Stimulated activated CD8-positive, alpha-beta memory T cell treated with anti-CD3 and anti-CD28 coated beads, Interleukin-4, amount 100 ng/mL, for 1 hour (primary cell): ENCODE results near the gene MAF.

ENCODE experiments used
- DNase-seq, 2 donors: peaks; one replicate each; pipeline ENCODE4 v3.0.0-alpha.2; 2020; ENCODE audit warnings: low read depth in 2 of 2, low spot score in 1 of 2

The MAF gene

DNA sequence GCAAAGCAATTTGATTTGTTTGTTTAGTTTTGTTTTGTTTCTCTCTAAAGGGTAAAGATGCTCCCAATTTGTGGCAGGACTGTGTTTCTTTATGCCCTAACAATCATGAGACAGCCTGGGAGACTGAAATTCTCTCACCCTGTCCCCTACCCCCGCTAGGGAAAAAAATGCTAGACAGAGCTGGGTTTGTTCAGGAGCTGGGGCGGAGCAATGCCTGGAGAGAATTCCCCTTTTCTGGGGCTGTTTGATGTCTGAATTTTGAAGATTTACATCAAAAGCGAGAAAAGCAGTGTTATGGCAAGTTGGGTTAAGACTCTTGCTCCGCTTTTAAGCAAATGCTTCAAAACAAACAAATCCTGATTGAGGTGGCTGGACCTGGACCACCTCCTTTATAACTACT, 8.4 kb downstream of the MAF start:
- no peak for DNase-seq

DNA sequence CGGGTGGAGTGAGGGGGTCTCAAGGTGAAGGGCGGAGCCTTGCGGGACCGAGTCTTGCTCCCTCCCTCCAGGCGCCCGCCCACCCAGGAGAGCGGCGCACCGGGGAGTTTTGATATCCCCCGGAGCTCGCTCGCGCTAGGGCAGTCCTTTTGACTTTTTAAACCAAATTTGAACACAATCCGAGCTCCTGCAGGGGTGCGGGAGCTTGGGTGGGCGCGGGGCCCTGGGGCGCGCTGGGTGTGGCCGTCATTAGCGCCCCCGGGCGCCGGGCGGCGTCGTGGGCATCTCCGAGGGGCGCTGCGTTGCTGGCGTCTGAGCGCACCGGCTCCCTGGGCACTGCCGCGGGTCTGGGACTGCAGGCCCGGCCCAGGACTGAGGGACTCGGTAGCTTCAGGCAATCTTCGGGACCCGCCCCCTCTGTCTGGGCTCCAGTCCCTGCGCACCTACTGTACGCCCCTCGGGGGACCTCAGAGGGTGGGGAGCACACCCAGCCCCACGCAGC, 10.9 kb downstream of the MAF start:
- DNase-seq: no peak

DNA sequence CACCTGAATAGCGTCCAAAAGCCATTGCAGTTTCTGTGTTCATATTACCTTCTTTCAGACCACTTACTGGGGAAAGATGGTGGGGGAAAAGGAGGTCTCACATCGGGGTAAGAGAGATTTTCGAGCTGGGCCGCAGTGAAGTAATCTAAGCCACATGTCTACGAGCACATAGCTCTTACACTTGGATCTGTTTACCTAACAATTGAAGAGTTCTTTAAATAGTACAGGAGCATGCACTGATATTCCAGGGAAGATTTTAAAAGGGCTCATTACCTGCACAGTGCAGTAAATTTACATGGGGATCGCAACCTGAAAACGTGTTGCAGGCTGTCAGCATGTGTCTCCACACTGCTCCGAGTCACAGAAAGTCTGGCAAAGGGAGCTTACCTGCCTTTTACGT, 12.6 kb downstream of the MAF start:
- no peak for DNase-seq

DNA sequence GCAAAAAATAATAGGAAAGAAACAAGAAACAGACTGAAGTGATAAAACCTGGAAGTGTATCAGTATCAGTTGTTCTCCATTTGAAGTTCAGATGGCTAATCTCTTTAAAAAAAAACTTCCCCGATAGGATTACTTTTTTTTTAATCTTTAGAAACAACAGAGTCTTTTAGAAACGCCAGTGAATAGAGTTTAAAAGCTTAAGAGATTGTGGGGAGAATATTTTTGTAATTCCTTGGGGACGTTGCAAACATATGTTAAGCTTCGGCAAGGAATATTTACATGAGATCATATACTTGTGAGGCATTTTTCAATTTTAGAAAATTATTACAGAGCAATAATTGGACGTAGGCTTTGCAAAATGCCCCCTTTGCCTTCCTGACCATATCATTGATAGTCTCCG, 13.2 kb downstream of the MAF start:
- no peak for DNase-seq

DNA sequence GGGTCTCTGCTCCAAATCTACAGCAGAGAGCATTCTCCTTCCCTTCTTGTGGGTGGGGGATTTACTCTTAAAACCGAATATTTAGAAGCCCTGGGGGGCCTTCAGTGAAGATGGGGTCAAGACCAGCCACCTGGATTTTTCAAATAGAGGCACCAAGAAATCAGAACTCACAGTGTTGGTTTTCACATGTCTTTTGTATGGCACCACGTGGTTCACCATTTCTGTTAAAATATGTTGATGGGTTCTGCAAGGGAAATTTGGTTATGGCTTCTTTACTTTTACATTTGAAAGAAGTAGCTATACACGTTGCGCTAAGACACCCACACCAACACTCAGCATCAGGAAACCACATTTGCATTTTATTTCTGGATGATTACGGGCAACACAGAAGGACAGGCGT, 17.7 kb downstream of the MAF start:
- DNase-seq: no peak

DNA sequence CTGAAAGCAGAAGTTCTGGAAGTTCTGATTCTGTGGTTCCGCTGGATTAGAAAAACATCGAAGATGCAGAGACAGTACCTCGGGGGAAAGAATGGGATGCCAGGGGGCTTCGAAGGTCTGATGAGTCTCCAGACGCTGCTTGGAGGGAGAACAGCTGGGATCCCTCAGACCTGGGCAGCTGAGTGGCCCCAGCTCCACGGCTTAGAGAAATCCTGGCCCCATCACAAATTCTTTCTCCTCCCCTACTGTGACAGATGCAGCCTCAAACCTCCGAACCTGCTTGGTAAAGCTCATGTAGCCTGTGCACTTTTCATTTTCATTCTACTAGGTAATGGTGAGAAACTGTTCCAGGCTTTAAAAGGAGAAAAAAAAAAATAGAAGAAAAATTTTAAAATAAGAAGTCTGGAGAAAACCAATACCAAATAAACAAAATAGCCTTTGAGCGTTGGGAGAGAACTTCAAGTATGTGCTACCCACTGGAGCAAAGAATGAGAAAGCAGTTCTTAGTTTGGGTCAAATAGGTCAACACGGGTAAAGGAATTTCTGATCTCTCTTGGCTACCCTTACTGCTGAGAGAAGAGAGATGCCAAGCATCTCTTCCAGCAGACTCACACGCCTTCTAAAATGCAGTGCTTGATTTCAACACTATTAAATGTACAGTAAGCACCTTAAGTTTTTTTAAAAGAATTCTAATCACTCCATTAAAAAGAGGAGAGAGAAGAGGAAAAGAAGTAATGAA, 19.9 kb downstream of the MAF start:
- no peak for DNase-seq

DNA sequence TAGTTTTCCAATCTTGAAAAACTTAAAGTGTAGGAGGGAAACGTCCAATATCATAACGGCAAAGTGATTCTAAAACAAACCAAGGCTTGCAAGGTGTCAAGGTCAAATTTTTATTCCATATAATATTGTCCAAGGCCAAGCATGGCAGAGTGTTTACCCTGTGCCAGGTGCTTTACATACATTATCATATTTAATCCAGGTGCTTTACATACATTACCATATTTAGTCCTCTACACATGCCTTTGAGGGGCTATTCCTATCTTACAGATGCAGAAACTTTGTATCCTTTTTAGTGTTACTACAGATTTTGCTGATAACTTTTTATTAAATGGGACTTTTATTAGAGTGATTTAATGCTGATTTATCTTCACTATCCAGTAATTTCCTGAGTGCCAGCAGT, 23.9 kb downstream of the MAF start:
- DNase-seq: no peak

DNA sequence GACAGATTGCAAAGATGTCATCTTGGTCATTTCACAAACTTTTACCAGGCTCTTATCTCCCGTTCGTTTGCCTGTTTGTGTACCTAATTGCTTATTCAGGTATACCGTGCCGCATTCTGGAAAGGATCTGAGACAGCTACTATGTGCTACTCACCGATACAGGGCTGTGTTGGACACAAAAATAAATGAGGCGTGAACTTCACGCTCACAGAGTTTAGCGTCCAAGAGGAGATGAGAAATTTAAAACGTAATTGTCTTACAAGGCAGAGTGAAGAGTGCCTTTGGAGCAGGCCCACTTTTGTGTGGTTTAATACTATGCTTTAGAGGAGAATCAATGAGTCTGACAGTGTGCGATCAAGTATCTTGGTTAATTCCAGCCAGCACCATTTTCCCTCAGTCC, 26.7 kb downstream of the MAF start:
- no peak for DNase-seq

DNA sequence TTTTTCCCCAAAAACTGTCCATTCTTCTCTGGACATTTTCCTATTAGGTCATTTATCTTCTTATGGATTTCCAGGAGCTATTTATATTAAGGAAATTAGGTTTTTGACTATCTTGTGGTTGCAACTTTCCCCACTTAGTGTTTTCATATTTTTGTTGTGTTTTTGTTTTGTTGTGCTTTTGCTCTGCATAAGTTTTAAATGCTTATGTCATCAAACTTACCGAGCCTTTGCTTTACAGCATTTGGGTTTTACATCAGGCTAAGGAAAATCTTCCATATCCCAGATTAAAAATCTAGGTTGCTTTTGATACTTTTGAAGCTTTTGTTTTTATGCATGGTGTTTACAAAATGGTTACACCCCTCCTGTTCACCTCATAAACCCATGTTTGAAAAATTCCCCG, 27.5 kb downstream of the MAF start:
- DNase-seq: no peak

DNA sequence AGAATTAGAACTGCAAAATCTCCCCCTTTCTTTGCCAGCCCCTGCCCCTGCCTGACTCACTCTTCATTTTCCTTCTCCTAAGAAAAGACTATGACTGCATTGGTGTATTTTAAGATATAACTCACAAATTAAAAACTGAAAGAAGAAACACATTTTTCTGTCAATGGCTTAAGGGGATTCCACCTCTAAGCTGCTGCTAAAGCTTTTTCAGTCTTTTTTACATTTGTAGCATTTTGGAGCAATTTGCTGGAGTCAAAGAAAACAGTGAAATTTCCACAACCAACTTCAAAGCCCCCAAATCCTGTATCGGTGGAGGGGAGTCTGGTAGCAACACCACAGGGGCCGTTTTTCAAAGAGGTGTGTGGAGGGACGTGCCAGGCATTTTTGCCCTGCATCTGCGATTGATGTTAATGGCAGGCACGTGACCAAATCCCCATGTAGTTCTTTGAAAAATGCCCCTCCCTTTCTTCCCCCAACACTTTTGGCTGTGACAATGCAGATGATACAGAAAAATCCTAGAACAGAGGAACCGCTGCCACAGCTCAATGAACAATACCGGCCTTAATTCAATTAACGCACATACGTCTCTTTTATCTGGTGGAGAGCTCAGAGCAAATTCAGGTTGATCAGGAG, 28.5 kb downstream of the MAF start:
- no peak for DNase-seq

DNA sequence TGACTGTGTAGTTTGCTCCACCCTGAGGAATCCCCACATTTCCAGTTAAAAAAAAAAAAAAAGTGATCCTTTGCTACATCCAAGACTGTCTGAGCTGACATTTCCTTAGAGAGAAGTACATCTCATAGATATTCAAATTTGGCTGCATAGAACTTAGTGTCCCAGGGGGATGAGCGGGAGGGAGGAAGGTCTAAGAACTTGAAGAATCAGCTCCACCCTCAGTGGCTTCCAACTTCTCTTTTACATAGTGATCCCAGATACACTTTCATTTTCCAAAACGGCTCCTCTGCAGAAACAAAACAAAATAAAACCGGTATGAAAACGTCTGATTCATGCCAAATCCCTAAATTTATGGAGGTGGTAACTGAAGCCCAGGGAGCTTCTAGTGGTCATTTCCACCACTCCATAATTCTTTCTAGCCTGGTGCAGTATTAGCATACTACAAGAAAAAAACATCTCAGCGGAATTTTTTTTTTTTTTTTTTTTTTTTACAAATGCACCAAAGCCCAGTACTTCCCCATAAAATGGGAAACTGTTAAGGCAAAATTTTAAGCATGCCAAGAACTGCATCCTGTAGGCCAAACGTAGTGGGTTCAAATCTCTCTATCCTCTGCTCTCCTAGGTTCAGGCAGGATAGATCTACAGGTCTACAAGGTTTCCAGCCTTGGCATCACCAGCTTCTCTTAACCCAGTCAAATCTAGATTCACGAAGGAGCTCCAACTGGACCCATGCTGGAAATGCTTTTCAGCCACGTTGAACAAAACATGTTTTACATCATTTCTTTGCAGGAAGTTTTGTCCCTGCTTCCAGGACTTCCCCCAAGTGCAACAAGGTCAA, 29.3 kb downstream of the MAF start:
- DNase-seq: no peak

DNA sequence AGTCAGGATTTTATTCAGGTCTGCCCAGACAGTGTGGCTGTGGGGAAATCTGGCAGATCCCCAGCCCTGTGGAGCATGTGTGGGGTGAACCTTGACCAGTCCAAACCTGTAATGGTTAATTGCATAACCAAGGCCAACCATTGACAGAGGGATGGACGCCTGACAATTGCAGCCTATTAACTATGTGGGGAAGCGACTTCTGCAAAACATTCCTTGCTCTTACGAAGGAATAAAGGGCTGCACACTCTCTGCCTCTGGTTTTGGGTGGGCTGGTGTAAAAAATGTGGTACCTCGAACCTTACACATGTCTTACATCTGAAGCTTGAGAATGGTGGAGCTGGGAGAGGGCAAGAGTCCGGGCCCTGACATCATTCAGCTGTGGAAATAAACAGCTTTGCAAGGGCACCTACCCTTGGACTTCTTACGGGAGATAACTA, 35.8 kb downstream of the MAF start:
- no peak for DNase-seq

DNA sequence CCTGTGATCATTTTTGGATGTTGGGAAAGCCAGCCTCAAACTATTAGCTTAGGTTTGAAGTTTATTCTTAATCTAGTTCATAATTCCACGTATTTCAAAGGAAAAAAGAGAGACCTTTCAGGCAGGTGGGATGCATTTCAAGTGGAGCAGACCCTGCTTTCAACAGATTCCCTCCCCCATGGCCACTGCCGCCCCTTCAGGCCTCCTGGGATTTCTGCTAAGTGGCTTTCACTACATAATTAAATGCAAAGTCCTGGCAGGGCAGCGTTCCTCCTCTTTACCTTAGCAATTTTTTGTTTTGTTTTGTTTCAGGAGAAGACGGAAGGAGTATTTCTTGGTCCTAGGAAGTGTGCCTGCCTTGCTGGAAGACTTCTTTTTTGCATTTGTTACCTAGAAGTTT, 36.6 kb downstream of the MAF start:
- no peak for DNase-seq

DNA sequence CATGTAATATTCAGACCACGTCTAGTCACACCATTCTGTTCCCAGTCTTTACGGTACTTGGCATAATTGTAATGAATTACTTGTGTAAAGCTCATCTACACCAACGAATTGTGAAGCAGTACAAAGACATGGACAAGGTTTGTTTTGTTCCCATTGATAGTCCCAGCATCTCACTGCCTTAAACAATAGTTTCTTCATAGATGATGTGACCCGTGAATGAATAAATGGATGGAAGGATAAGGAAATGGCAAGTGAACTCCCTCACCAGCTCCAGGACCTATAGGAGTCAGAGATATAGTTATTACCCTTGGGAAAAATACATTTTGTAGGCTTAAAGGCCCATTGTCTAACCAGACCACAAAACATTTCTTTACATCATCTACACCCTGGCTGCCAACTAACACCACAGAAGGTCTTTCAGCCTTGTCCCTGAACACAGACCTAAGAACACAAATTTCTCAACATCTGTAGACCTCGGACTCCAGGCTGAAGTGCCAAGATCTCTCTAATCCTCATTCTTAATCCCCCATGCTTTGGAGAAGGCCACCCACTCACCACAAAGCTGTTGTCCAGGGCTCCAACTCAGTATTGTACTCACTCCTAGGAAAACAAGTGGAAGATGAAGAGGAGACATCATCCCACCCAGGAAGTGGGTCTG, 38.2 kb downstream of the MAF start:
- no peak for DNase-seq

DNA sequence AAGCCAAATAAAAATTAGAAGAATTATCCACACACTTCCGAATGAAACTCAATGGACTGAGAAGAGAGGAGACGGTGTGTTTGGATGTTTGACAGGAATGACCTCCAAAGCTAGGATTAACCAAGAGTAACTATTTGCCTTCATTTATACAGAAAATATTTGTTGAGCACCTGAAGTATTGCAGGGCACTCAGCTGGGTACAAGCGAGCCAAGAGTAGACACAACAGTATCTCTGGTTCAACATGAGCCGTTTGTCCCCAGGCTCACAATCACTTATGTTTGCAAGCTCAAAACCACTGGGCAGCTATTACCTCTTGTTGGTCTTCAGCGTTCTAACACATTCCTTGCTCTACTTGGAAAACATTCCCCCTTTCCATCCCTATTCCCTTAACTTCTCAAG, 38.8 kb downstream of the MAF start:
- no peak for DNase-seq

DNA sequence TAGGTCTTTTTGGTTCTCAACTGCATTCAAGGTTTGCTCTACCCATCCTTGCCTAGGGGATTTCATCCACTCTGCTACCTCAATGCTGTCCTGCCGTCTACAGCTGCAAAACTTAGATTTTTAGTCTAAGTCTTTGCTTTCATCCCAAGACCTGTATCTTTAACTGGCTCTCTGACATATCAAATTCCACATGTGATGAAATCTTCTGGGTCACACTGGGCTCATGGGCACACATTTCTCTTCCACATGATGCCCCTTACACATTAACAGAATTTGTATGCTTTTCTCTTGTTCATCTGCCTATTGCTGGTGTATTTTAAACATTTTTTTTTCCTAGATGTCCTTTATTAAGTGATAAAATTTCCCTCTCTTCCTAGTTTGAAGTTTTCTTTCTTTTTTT, 39.6 kb downstream of the MAF start:
- DNase-seq: no peak

DNA sequence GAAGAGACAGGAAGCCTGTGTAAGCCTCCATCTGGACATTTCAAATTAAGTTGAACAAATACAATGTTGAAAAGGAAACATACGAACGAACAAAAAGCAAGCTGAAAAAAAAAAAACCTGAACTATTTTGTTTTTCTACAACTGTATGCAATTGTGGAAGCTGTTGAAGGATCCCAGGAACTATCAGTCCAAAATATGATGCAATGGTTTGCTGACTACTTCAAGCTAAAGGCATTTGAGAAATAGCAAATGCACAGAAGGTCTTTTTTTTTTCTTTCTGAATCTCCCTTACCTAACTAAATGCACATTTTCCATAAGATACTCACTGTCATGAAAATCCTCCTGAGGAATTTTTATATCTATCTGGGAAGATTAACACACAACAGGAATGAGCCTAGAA, 40.2 kb downstream of the MAF start:
- DNase-seq: no peak

DNA sequence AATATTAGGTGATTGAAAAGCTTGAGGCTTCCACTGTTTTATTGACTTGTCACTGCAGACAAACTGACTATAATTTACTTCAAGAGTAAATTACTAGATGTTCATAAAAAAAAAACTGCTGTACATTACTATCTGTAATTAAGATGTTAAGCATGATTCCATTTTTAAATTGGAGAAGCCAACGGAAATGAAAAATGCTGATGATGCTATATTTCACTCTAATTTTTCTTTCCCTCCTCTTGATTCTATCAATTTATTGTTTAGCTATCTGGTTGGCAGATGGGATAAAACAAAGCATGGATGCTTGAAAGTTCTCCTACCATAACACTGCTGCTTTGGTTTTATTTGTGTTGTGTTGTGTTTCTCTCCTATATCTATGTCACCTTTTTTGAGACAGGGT, 41.0 kb downstream of the MAF start:
- DNase-seq: no peak

DNA sequence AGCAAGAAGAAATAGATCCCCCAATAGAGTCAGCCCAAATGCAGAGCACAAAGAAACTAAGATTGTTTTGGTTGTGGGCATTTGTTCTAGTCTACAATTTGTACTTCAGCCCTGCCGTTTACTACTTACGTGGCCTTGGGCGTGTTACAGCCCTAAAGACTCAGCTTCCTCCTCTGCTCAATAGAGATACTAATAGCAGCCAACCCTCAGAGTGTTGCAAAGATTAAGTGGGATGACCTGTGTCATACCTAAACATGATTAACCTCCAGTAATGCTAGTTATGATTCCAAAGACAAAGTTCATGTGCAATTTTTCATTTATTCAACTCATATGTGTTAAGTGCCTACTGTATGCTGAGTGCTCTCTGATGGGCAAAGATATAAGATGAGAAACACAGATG, 43.1 kb downstream of the MAF start:
- no peak for DNase-seq

DNA sequence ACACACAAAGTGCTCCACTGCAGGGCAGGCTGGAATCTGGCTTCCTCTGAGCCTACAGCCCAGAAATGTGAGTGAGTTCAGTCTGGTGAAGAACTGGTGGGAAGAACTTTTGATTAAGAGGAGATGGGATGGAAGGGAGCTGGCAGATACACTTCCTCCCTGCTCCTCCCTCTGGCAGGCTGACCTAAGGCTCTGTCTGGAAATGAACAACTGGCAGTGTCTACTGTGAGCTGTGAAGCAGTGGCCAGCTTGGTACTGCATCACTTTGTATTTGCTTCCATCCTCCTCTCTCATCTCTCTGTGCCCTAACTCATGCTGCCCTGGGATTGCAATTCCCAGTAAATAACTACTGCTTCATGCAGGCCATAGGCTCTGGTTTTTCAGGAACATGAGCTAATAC, 45.6 kb downstream of the MAF start:
- no peak for DNase-seq

DNA sequence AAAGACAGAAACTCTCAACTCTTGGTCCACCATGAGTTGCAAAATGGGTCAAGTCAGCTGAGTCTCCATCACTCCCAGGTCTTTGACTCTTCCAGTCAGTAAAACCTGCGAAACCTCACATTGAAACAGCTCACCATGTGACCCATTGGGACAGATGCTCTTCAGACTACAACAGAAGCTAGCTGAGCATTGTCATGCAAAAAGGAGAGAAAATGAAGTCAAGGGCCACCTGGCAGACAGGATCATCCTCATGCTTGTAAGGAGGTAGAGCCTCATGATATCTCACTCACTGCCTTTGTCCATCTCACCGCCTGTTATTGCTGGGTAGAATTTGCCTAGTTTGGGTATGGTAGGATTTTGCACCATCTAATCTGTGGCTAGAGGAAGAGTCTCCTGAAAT, 50.2 kb downstream of the MAF start:
- DNase-seq: no peak

DNA sequence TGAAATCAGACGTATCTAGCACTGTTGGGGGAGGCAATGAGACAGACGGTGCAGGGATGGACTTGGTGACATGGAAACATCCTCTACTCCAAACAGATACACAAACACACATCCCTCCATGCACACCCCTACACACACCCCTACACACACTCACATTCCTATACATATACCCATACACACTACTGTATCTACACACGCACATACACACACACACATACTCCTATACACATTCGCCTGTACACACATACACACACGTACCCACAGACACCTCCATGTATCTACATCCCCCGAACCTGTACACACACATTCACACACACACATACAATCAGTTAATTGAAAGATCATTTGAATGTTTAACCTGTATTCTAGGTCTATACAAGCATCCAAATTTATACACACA, 53.5 kb downstream of the MAF start:
- no peak for DNase-seq
